Measurements from ENCODE around the gene DIP2B. TPM values are rescaled to one million over a fixed set of nuclear protein-coding genes. Genes with fewer than 3 reads are reported as not detected.
A peak's percentile ranks its signal among the peaks of the same experiment; 100 is the strongest.

The DIP2B gene
- total RNA-seq, 1 experiment from 2014 or later = 29.4 TPM

DNA sequence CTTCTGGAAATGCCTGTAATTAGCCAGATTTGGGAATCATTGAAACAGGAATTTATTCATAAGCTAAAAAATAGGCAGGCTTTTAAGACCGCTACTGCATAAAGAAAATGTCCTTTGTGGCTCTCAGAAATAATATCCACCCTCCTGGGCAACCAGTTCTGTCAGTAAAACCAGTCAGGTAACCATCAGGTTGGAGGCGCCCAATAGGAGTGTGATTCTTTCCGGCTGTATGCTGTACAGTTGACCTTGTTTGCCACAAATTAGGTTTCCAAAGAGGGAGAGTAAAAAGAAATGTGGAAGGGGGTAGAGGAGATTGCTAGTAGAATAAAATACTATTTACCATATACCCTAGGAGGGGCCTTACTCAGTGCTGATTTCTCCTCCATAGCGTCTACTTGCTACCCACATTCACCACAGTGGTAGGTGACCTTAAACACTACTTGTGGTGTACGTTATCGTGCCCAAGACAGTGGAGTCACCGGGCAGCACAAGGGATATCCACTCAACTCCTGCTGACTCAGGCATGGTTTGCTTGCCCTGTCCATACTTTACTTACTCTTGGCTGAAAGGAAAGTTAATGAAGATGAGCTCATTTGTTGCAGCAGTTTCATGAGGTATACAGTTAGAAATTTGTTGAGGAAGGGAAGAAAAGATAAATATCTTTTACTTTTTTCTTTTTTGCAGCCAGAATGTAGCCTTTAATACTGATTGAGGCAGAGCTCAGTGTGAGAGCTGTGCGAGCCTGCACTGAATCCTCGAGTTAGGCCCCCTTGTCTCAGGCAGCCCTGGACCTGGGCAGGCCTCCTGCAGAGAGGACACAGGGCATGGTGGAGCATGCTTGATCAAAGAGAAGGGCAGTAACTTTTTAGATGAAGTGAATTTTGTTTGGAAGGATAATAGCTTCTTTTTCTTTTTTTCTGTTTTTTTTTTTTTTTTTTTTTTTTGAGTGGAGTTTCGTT is 76.7 kb downstream of the DIP2B start:
- no TSS peak for BruUV-seq (replicated peaks)
- no peak for TF ChIP-seq CTCF (conservative IDR thresholded peaks at IDR 0.05)
- no peak for TF ChIP-seq EZH2 (IDR thresholded peaks at IDR 0.05; ENCODE audit: low read depth)
- peak; percentile 31 to 70 for DNase-seq
- no peaks in the 10 kb centered on the region for H3K9me2 ChIP-seq (ENCODE audit: insufficient read depth)
- H3F3A ChIP-seq (ENCODE audit: insufficient read depth, low read depth) = peaks cover 34% of the 10 kb centered on the region; the same call in 1 of the 2 replicates
- peak overlapping the region; percentile 69 for H3K4me2 ChIP-seq
- H3K9me3 ChIP-seq (ENCODE audit: insufficient read depth, low read depth) = 0 out of 2 replicates have a peak, but pooled peaks cover 2% of the 10 kb centered on the region
- peaks cover 46% of the 10 kb centered on the region for H3K79me2 ChIP-seq (ENCODE audit: low read depth)
- peaks cover 39% of the 10 kb centered on the region for H3K4me1 ChIP-seq (replicated peaks; ENCODE audit: insufficient read depth)
- 0 out of 2 replicates have a peak, but pooled peaks cover 8% of the 10 kb centered on the region for H3K36me3 ChIP-seq (ENCODE audit: low read depth)
- CTCF ChIA-PET = interaction anchor here (0.7 kb wide), 1 partner anchor 526 kb away, joined by 6 read pairs; no protein-coding TSS in a partner anchor
- intact Hi-C loops (cut with micrococcal nuclease; ENCODE audit: unreplicated experiment) = no loop called here
- H4K20me1 ChIP-seq (ENCODE audit: insufficient read depth) = no peaks in the 10 kb centered on the region
- no peak overlapping the region for H2AFZ ChIP-seq
- peak overlapping the region; percentile 81 for H3K27ac ChIP-seq
- POLR2A ChIA-PET (ENCODE audit: unreplicated experiment) = interaction anchor here (0.6 to 0.7 kb wide), 2 partner anchors 13 to 32 kb away, joined by 3 to 7 read pairs; no protein-coding TSS in a partner anchor
- H3K27me3 ChIP-seq (ENCODE audit: insufficient read depth, low read depth) = no peaks in the 10 kb centered on the region
- H3K4me3 ChIP-seq = peak overlapping the region; percentile 36; the same call in 1 of the 2 replicates

DNA sequence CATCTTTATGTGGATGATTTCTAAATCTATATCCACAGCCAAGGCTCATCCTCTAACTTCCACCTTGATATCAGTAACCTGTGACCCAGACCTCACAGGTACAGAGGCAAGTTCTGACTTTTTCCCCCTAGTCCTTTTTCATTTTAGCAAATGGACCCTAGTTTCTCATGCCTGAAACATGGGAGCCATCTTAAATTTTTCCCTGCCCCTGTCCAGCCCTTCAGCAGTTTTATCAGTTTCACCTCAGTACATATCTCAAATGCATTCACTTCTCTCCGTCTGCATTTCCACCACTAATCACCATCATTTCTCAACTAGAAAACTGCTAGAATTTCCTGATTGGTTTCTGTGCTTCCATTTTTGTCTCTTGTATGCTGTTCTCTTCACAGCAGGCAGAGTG is 79.3 kb downstream of the DIP2B start:
- no peak for TF ChIP-seq EZH2 (IDR thresholded peaks at IDR 0.05; ENCODE audit: low read depth)
- TF ChIP-seq CTCF (conservative IDR thresholded peaks at IDR 0.05) = no peak
- 0 out of 2 replicates have a peak, but pooled peaks cover 2% of the 10 kb centered on the region for H3K9me3 ChIP-seq (ENCODE audit: insufficient read depth, low read depth)
- no peak overlapping the region for H3K4me3 ChIP-seq
- H3K4me2 ChIP-seq = no peak overlapping the region
- no peak overlapping the region for H3K27ac ChIP-seq
- peaks cover 25% of the 10 kb centered on the region; the same call in 1 of the 2 replicates for H3F3A ChIP-seq (ENCODE audit: insufficient read depth, low read depth)
- no peaks in the 10 kb centered on the region for H3K27me3 ChIP-seq (ENCODE audit: insufficient read depth, low read depth)
- no peaks in the 10 kb centered on the region for H3K9me2 ChIP-seq (ENCODE audit: insufficient read depth)
- H2AFZ ChIP-seq = no peak overlapping the region
- BruUV-seq (replicated peaks) = no TSS peak
- no peaks in the 10 kb centered on the region for H4K20me1 ChIP-seq (ENCODE audit: insufficient read depth)
- ChIA-PET POLR2A (ENCODE audit: unreplicated experiment) (no interaction called here), CTCF (no interaction called here)
- peaks cover 44% of the 10 kb centered on the region for H3K4me1 ChIP-seq (replicated peaks; ENCODE audit: insufficient read depth)
- peaks cover 48% of the 10 kb centered on the region for H3K79me2 ChIP-seq (ENCODE audit: low read depth)
- 0 out of 2 replicates have a peak, but pooled peaks cover 8% of the 10 kb centered on the region for H3K36me3 ChIP-seq (ENCODE audit: low read depth)
- no peak for DNase-seq
- intact Hi-C loops (cut with micrococcal nuclease; ENCODE audit: unreplicated experiment) = no loop called here

GRCh38 chr12:50589650-50590435 is 85.1 kb downstream of the DIP2B start:
- BruUV-seq (replicated peaks) = no TSS peak
- H3K79me2 ChIP-seq (ENCODE audit: low read depth) = peaks cover 44% of the 10 kb centered on the region

More at GRCh38 chr12:50589650-50590435, 85.1 kb downstream of the DIP2B start:
- H3F3A ChIP-seq (ENCODE audit: insufficient read depth, low read depth) = peaks cover 24% of the 10 kb centered on the region
- intact Hi-C loops (cut with micrococcal nuclease; ENCODE audit: unreplicated experiment) = no loop called here
- no peak overlapping the region for H3K4me2 ChIP-seq
- ChIA-PET CTCF (no interaction called here), POLR2A (ENCODE audit: unreplicated experiment) (interaction anchor here (0.6 kb wide), 1 partner anchor 17 kb away, joined by 3 read pairs; no protein-coding TSS in a partner anchor)
- H4K20me1 ChIP-seq (ENCODE audit: insufficient read depth) = no peaks in the 10 kb centered on the region
- peak in 1 of 2 experiments; percentile 53 for DNase-seq
- H3K27ac ChIP-seq = peak overlapping the region; percentile 35
- no peak overlapping the region for H2AFZ ChIP-seq
- 0 out of 2 replicates have a peak, but pooled peaks cover 5% of the 10 kb centered on the region for H3K36me3 ChIP-seq (ENCODE audit: low read depth)
- no peak overlapping the region for H3K4me3 ChIP-seq
- no peak for TF ChIP-seq CTCF (conservative IDR thresholded peaks at IDR 0.05)
- no peak for TF ChIP-seq EZH2 (IDR thresholded peaks at IDR 0.05; ENCODE audit: low read depth)
- H3K9me2 ChIP-seq (ENCODE audit: insufficient read depth) = no peaks in the 10 kb centered on the region
- no peaks in the 10 kb centered on the region for H3K27me3 ChIP-seq (ENCODE audit: insufficient read depth, low read depth)
- H3K4me1 ChIP-seq (replicated peaks; ENCODE audit: insufficient read depth) = peaks cover 17% of the 10 kb centered on the region
- 0 out of 2 replicates have a peak, but pooled peaks cover 2% of the 10 kb centered on the region for H3K9me3 ChIP-seq (ENCODE audit: insufficient read depth, low read depth)

All from PC-9 (cell line).